Measurements from ENCODE around the gene NOP56.
A peak's percentile ranks its signal among the peaks of the same experiment; 100 is the strongest.
"Not testable (repeated sequence)": the region's sequence is repeated elsewhere in the genome, so short reads cannot be mapped to it uniquely, and the experiment has no call there.

The NOP56 gene

GRCh38 chr20:2688041-2688591, 35.7 kb downstream of the NOP56 start:
- peak; percentile 33 for DNase-seq

GRCh38 chr20:2690213-2690612, 37.8 kb downstream of the NOP56 start:
- DNase-seq = no peak

- no peak for DNase-seq
These were observed 38.3 kb downstream of the NOP56 start for GRCh38 chr20:2690718-2691117.

- no peak for DNase-seq
These were observed 38.7 kb downstream of the NOP56 start for GRCh38 chr20:2691127-2691526.

- no peak for DNase-seq
These were observed 39.2 kb downstream of the NOP56 start for GRCh38 chr20:2691663-2692035.

- no peak for DNase-seq
These were observed 39.8 kb downstream of the NOP56 start, which contains the start of gene EBF4 for GRCh38 chr20:2692036-2692885. EBF4 (plus strand) TSS chr20:2692780; CDS start chr20:2693646, 866 bp downstream.

- DNase-seq = no peak
These were observed 40.5 kb downstream of the NOP56 start for GRCh38 chr20:2692886-2693285.

GRCh38 chr20:2693286-2694007, 41.0 kb downstream of the NOP56 start:
- peak; percentile 6 for DNase-seq

- no peak for DNase-seq
These were observed 41.6 kb downstream of the NOP56 start for GRCh38 chr20:2694008-2694471.

- no peak for DNase-seq
These were observed 42.1 kb downstream of the NOP56 start for GRCh38 chr20:2694519-2694918.

GRCh38 chr20:2695206-2695983, 43.0 kb downstream of the NOP56 start:
- no peak for DNase-seq

GRCh38 chr20:2695984-2696525, 43.6 kb downstream of the NOP56 start:
- not testable (repeated sequence) for DNase-seq

- DNase-seq = no peak
These were observed 44.2 kb downstream of the NOP56 start for GRCh38 chr20:2696646-2697045.

GRCh38 chr20:2697768-2698167, 45.3 kb downstream of the NOP56 start:
- DNase-seq = no peak

GRCh38 chr20:2698186-2698817, 45.9 kb downstream of the NOP56 start:
- no peak for DNase-seq

- no peak for DNase-seq
These were observed 46.5 kb downstream of the NOP56 start for GRCh38 chr20:2698912-2699311.

- DNase-seq = no peak
These were observed 47.5 kb downstream of the NOP56 start for GRCh38 chr20:2699775-2700413.

GRCh38 chr20:2700913-2701620, 48.6 kb downstream of the NOP56 start:
- no peak for DNase-seq

GRCh38 chr20:2701671-2702081, 49.2 kb downstream of the NOP56 start:
- no peak for DNase-seq

GRCh38 chr20:2703716-2704475, 51.5 kb downstream of the NOP56 start:
- DNase-seq = no peak
